NCI-H2196 treated with DMSO at 0.1 percent for 48 hours (cell line): ENCODE results near the gene SINHCAF.
"Not testable (repeated sequence)": the region's sequence is repeated elsewhere in the genome, so short reads cannot be mapped to it uniquely, and the experiment has no call there.

Experiments
- DNase-seq: peaks from one replicate; lab custom pipeline; 2025; ENCODE audit not compliant: unreplicated experiment; lab: John Stamatoyannopoulos, UW

The SINHCAF gene

DNA sequence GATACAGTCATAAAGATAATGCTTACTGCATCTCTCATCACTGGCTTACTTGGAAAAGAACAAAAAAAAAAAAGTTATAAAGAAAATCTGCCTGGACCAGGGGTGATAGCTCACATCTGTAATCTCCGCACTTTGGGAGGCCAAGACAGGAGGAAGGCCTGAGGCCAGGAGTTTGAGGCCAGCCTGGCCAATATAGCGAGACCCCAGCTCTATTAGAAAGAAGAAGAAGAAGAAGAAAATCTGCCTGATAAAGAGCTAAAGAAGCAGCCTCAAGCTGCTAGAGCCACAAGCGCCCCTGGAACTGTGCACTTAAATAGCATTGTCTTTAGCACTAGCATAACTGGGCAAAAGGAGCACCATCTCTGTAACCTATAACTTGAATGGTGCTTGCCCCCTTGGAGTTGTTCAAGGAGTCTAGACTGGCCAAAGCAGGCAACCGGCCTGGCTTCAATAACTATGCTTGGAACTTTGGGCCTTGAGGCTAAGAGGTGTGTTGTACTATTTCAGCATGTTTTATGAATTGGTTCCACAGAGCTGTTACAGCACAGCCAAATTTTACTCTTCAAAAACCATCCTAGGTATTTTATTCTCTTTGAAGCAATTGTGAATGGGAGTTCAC lies 53.2 kb downstream of the SINHCAF start:
- DNase-seq = no peak

DNA sequence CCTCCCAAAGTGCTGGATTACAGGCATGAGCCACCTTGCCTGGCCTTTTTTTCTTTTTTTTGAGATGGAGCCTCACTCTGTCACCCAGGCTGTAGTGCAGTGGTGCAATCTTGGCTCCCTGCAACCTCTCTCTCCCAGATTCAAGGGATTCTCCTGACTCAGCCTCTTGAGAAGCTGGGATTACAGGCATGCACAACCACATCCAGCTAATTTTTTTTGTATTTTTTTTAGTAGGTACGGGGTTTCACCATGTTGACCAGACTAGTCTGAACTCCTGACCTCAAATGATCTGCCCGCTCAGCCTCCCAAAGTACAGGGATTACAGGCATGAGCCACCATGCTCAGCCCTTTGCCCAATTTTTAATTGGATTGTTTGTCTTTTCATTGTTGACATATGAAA lies 58.0 kb downstream of the SINHCAF start:
- no peak for DNase-seq

DNA sequence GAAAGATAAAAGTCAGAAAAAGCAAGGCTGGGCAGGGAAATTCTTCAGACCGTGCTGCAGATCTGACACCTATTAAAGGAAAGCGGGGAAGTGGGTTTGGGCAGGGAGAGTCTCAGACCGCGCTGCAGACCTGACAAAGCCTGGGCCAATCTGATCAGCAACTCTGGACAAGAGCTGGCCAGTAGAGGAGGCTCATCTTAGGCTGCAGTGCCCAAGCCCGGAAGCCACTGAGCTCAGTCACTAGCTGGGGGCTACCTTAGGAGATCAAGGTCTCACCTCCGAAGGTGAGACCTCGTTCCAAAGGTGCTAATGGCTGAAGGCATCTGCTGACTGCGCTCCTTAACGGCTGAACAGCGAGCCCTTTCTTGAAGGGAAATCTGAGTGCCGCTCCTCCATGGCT lies 60.2 kb downstream of the SINHCAF start:
- DNase-seq = no peak

DNA sequence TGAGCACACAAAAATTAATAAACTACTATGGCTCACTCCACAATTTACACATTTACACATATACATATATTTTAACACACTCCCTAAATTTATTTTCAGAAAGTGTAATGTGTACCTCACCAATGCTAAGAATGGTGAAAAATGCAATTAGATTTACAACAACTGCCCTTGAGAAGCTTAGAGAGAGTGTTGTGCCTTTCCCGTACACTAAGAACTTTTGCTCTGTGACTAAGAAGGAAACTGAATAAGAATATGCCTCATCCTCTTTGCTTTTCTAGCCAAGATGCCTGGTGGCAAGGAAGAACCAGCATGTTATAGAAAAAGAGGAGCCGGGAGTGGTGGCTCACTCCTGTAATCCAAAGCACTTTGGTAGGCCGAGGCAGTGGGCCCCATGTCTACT lies 62.3 kb downstream of the SINHCAF start:
- DNase-seq = no peak

DNA sequence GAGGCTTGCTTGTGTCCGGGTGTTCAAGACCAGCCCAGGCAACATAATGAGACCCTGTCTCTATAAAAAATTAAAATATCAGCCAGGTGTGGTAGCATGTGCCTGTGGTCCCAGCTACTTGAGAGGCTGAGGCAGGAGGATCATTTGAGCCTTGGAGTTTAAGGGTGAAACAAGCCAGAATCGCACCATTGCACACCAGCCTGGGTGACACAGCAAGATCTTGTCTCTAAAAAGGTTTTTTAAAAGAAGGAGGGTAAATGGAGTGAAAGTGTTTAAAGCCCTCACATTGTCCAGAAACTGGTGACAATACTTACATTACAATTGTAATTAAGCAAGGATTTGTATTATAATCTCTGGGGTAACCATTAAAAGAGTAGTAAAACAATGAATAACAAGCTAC lies 64.2 kb downstream of the SINHCAF start:
- no peak for DNase-seq

DNA sequence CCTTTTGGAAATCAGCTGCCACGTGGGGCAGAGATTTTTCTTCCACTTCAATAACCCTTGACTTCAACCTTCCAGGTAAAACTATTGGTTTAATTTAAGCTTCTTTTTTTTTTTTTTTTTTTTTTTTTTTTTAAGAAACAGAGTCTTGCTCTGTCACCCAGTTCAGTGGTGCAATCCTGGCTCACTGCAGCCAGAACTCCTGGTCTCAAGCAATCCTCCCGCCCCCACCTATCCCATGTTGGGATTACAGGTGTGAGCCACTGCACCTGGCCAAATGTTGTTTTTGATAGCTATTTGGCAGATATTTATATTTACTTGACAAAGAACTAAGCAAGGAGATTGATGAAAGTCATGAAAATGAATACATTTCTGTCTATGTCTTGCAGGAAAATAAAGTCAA lies 65.1 kb downstream of the SINHCAF start:
- no peak for DNase-seq

DNA sequence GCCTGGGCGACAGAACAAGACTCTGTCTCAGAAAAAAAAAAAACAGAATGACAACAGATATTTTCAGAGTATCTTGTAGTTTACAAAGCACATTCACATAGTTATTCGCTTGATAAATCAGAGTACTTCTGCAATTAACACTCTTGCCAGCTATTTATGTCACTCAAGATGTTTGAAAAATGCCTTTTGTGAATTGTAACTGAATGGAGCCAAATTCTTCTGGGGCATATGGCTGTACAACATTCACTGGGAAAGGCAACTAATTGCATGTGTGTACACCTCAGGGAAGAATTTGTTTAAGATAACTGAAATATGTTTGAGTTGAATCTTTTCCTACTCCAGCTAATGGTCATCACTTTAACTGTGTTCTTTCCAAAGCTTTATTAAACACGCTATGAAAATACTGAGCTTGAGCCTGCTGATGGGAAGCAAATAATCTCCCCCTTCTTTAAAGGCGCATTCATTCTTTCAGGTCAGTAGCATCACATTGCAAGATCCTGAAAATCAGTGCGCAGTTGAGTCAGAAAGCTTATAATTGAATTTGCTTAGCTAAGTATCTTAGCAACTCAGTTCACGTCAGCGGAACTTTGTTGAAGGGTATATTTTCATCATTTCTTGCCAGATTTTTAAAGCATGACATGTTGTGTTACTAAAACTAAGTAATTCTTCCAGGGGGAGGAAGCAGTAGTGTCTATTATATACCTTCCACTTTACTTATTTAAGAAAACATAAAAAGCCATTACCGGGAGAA lies 66.6 kb downstream of the SINHCAF start:
- no peak for DNase-seq

DNA sequence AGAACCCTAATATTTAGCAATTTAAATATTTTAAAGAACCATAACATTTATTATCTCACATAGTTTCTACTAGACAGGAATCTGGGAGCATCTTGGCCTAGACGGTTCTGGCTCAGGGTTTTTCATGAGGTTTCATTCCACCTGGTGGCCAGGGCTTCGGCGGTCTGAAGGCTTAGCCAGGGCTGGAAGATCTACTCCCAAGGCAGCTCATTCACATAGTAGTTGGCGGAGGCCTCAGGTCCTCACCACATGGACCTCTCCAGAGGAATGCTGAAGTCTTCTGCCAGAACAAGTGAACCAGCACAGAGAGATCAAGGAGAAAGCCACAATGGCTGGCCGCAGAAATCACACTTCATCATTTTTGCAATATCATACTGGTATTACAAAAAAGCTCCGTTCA lies 68.2 kb downstream of the SINHCAF start:
- no peak for DNase-seq

DNA sequence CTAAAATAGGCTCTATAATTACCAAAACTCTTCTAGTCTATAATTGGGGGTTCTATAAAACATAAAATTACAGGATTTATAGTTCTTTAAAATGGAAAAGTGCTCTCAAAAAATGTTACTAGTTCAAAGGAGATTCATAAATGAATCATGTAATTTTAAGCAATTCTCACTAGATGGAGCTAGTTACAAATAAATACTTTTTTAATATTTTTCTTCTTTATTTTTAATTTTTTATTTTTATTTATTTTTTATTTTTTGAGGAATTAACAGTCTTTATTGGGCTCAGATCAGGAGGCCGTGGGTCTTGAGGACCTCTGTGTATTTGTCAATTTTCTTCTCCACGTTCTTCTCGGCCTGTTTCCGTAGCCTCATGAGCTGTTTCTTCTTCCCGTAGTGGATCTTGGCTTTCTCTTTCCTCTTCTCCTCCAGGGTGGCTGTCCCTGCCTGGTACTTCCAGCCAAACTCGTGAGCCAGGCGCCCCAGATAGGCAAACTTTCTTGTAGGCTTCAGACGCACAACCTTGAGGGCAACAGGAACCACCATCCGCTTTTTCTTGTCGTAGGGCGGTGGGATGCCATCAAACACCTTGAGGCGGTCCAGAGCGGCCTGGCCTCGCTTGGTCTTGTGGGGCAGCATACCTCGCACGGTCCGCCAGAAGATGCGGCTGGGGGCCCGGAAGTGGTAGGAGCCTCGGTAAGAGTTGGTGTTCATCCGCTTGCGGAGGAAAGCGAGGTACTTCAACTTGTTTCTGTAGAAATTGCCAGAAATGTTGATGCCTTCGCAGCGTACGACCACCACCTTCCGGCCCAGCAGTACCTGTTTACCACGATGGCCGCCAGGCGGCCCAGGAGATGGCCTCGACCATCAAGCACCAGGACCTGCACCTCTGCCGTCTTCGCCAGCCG lies 74.0 kb downstream of the SINHCAF start:
- not testable (repeated sequence) for DNase-seq

DNA sequence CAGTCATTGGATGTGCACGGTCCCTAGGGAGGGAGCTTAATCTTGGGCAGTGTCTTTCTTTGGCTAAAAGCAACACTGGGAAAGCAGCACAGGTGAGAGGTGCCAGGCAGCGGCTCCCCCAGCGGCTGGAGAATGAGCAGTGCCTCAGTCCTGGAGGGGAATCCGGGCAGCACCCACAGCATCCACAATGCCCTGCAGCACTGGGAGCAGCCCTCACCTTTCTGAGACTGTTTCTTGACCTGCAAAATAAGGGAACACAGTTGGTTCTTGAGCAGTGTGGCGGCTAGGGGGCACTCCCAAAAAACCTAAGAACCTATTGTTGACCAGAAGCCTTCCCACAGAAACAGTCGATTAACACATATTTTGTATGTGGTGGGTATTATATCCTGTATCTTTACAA lies 75.8 kb downstream of the SINHCAF start:
- no peak for DNase-seq

DNA sequence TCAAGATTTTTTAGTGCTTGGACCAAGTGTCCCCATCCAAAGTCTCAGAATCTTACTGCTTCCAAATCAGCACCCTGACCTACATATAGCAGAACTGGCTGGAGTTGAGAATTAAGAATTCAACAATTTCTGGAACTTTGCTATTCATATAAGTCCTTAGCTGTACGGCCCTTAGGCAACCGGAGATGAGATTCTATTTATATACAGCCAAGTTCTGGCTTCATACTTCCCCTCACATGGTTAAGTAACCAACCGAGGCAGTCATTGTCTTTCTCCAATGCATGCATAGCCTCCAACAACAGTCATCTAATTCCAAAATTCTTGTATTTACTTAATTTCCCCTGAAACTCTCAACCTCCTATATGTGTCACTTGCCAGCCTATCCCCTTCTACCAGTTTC lies 76.6 kb downstream of the SINHCAF start:
- no peak for DNase-seq

DNA sequence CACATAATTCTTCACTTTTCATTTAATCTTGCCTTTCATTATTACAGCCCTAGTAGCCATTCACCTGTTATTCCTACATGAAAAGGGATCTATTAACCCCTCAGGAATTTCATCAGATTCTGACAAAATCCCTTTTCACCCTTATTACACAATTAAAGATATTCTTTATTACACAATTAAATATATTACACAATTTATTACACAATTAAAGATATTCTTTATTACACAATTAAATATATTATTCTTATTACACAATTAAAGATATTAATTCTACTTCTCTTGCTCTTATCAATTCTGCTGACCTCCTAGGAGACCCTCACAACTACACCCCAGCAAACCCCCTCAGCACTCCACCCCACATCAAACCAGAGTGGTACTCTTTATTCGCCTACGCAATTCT lies 77.1 kb downstream of the SINHCAF start:
- DNase-seq = no peak

DNA sequence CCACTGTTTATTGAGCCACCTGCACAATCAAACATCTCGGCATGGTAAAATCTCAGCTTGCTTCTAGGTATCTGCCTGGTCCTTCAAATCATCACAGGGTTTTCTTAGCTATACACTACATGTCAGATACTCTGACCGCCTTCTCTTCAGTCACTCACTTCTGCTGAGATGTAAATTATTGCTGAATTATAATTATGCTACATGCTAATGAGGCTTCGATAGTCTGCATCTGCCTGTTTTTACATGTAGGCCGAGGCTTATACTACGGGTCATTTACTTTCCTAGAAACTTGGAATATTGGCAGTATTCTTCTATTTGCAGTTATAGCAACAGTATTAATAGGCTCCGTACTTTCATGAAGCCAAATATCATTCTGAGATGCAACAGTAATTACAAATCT lies 77.6 kb downstream of the SINHCAF start:
- no peak for DNase-seq

DNA sequence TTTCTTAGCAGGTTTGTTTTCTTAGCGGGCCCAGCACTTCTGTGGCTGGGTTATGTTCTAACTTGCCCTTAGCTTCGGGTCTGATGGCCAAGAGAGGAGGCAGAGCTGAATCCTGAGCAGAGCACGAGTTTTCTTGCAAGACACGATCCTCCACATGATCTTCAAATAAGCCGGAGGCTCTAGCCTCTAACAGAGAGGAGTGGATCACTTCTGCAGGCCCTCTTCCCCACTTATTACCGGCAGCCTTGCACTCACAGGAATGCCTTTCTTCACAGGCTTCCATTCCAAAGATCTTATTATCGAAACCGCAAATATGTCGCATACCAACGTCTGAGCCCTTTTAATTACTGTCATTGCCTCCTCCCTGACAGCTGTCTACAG lies 79.5 kb downstream of the SINHCAF start:
- DNase-seq = no peak

DNA sequence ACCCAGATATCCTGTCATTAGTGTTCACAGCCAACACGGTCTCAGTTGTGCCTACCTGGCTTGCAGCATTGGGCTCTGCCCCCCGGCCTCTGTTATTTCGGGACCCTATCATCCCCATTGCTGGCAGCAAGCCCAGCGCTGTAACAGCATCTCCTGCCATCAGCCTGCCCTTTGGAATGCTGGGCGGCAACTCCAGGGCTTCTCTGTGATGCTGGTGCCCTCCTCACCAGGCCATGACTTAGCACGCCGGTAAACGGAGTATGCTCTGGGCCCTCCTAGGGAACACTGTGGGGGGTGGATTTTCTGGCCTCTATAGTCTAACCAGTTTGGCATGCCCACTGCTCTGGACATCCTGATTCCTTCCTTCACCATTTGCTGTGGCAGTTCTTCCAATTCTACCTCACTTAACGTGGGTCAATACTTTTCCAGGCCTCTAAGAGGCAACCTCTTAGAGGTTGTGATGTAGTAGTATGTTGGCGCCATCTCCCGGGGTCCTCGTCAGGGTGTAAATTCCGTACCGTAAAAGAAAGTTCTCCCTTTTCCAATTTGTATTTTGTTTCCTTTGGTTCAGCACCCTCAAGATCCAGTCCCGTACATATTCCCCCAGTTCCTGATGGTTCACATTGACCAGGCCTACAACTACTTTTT lies 80.0 kb downstream of the SINHCAF start:
- no peak for DNase-seq

DNA sequence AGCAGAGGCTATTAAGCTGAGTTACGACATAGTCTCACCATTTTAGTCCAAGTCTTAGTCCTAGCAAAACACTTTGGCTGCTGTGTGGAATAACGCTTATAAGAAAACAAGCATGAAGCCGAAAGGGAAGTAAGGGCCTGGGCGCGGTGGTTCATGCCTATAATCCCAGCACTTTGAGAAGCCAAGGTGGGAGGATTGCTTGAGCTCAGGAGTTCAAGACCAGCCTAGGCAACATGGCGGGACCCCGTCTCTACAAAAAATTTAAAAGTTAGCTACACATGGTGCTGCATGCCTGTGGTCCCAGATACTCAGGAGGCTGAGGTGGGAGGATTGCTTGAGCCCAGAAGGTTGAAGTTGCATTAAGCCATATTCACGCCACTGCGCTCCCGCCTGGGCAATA lies 83.5 kb downstream of the SINHCAF start:
- not testable (repeated sequence) for DNase-seq

DNA sequence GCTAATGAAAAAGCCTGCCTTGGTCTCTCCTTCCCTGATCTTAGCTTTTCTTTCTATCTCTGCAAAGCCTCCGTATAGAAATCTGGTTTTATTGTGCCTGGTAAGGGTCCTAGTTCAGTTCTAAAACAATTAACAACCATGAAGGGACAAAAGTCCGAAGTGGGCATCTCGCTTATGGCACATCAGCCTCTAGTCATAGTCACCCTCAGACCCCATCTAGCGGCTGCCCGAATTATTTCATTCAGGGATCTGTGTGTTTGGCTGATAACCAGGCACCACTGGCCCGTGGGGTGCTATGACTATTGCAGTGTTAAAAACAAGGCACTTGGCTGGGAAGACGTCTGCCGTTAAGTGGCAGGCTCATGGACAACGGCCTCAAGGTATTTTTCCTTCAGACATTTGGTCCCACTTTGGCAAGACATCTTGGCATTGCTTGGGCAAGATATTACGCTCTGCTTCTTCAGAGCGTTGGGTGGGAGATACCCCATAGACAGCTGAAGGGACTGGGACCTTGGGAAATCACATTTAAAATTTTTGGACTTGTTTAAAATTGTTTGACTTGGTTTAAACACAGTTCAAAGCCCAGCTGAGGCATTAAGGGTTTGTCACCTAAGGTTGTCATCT lies 87.1 kb downstream of the SINHCAF start:
- DNase-seq = peak; percentile 71

DNA sequence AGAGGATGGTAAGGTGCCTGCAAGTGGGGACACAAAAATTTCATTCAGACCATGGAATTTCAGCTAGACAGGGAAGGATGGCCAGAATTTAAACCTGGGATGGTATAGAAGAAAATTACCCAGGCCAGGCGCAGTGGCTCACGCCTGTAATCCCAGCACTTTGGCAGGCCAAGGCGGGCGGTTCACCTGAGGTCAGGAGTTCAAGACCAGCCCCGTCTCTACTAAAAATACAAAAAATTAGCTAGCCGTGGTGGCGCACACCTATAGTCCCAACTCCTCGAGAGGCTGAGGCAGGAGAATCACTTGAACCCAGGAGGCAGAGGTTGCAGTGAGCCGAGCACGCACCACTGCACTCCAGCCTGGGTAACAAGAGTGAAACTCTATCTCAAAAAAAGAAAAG lies 87.6 kb downstream of the SINHCAF start:
- not testable (repeated sequence) for DNase-seq

DNA sequence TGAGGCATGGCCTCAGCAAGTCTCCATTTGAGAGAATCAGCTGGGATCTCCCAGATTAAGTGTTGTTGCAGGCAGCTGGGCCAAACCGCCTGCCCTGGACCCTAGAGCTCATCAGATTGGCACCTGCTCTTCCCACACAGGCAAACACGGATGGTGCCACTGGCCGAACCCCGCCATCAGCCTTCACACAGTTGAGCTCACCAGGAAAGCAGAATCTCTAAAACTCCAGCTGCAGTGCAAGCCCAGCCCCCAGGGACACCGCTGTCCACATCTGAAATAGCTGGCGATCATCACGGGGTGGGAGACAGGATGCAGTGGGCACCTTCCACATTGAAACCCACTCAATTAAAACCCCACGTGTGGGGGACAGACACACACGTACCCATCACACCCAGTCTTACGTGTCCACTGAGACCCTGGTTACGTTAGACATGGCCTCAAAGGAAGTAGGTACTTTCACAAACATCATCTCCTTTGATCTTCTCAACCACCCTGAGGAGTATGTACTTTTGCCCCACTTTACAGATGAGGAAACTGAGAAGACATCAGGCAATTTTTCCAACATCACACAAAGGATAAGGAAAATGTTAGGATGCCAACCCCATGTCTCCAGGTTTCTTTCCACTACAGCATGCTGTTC lies 88.8 kb downstream of the SINHCAF start:
- DNase-seq = no peak

DNA sequence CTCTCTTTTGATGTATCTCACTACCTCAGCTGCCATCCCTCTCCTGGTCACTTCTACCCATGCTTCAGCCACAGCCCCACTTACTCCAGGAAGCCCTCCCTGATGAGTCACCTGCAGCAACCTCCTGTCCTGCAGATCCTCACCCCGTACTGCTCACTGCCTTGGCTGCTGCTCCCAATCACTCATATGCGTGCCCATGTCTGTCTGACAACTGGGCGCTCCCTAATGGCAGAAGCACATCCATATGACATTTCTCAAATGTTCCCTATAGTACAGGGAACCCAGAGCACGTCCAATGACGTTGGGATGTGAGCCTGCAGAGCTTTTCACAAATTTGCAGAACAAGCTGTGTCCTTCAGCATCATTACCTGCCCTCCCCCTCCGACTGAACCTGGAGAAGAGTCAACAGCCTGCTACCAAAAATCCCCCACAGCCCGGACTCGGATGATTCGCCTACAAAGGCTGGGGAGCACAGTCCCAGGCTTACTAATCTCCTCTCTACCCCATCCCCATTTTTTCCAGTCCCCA lies 90.0 kb downstream of the SINHCAF start:
- DNase-seq = no peak
